T follicular helper cell (primary cell): Measurements from ENCODE around the gene NEXMIF.
"Not testable (repeated sequence)": the region's sequence is repeated elsewhere in the genome, so short reads cannot be mapped to it uniquely, and the experiment has no call there.

Experiments used
- DNase-seq: peaks from one replicate; pipeline ENCODE4 v3.0.0-alpha.2; 2020; ENCODE audit warnings: low read depth
- total RNA-seq, 2 experiments: gene quantifications; one replicate each; lab custom pipeline; 2026; lab: John Stamatoyannopoulos, UW

Gene NEXMIF
- total RNA-seq: 1.9 to 5.3 reads per million in 2 experiments

- peak; percentile 14 for DNase-seq
Observed at GRCh38 chrX:74925225-74926088, at the start of gene NEXMIF. NEXMIF (minus strand) TSS chrX:74925452.

GRCh38 chrX:74961962-74962361 is 36.7 kb upstream of the NEXMIF start:
- not testable (repeated sequence) for DNase-seq

- DNase-seq: no peak
Observed at GRCh38 chrX:74949717-74950116, 24.5 kb upstream of the NEXMIF start.

- DNase-seq: no peak
Observed at GRCh38 chrX:74940414-74940813, 15.2 kb upstream of the NEXMIF start.

- DNase-seq: no peak
Observed at GRCh38 chrX:74931214-74931613, 6.0 kb upstream of the NEXMIF start.

GRCh38 chrX:74924449-74925224 is 615 bp downstream of the NEXMIF start:
- DNase-seq: peak; percentile 3

- DNase-seq: no peak
Observed at GRCh38 chrX:74923942-74924448, 1.3 kb downstream of the NEXMIF start.

GRCh38 chrX:74922922-74923543 is 2.2 kb downstream of the NEXMIF start:
- DNase-seq: no peak

- no peak for DNase-seq
Observed at GRCh38 chrX:74911494-74911893, 13.8 kb downstream of the NEXMIF start.

GRCh38 chrX:74906417-74906816 is 18.8 kb downstream of the NEXMIF start:
- no peak for DNase-seq

- no peak for DNase-seq
Observed at GRCh38 chrX:74902806-74903205, 22.4 kb downstream of the NEXMIF start.

GRCh38 chrX:74892561-74892960 is 32.7 kb downstream of the NEXMIF start:
- DNase-seq: no peak

- no peak for DNase-seq
Observed at GRCh38 chrX:74890676-74891430, 34.4 kb downstream of the NEXMIF start.

- DNase-seq: not testable (repeated sequence)
Observed at GRCh38 chrX:74882383-74882782, 42.9 kb downstream of the NEXMIF start.

- DNase-seq: no peak
Observed at GRCh38 chrX:74865725-74866124, 59.5 kb downstream of the NEXMIF start.

- no peak for DNase-seq
Observed at GRCh38 chrX:74853255-74853654, 72.0 kb downstream of the NEXMIF start.

- DNase-seq: no peak
Observed at GRCh38 chrX:74835566-74835965, 89.7 kb downstream of the NEXMIF start.

GRCh38 chrX:74819797-74820196 is 105.5 kb downstream of the NEXMIF start:
- not testable (repeated sequence) for DNase-seq

GRCh38 chrX:74814681-74815080 is 110.6 kb downstream of the NEXMIF start:
- no peak for DNase-seq

GRCh38 chrX:74804574-74804973 is 120.7 kb downstream of the NEXMIF start:
- no peak for DNase-seq

GRCh38 chrX:74800062-74800461 is 125.2 kb downstream of the NEXMIF start:
- DNase-seq: no peak
